HL-60 (cell line): Measurements from ENCODE around the gene OR51E2.

ENCODE experiments used
- CTCF ChIP-seq: IDR thresholded peaks from one replicate; pipeline ENCODE4 v1.5.1; 2011; ENCODE audit warnings: low read length, control low read depth, inconsistent platforms; ENCODE audit not compliant: insufficient read depth
- POLR2AphosphoS5 ChIP-seq: IDR thresholded peaks from 2 replicates; pipeline ENCODE4 v1.6.1; 2012; ENCODE audit warnings: low read depth
- REST ChIP-seq: IDR thresholded peaks from 2 replicates; pipeline ENCODE4 v1.6.1; 2012; ENCODE audit warnings: low read depth; ENCODE audit not compliant: insufficient replicate concordance

- TF ChIP-seq CTCF: no peak
- TF ChIP-seq POLR2AphosphoS5: no peak
- TF ChIP-seq REST: no peak
Observed at GRCh38 chr11:4642043-4642442, 55.6 kb downstream of the OR51E2 start.
